ENCODE results near the gene OR8D4. TPM values are rescaled to one million over a fixed set of nuclear protein-coding genes. Genes with fewer than 3 reads are reported as not detected.

The OR8D4 gene
- total RNA-seq, 1 donor from 2014 or later = not detected

Other genes with a start within 250 kb of the OR8D4 start
- 3.3 TPM for gene SCN3B, start 247.5 kb upstream of the OR8D4 start, total RNA-seq
- gene ZNF202, start 160.5 kb upstream of the OR8D4 start, total RNA-seq = 6.2 TPM
- gene OR6X1, start 147.6 kb upstream of the OR8D4 start, total RNA-seq = not detected
- not detected for gene OR6M1, start 95.8 kb upstream of the OR8D4 start, total RNA-seq
- gene TMEM225, start 16.5 kb upstream of the OR8D4 start, total RNA-seq = not detected
- not detected for gene OR4D5, start 37.5 kb downstream of the OR8D4 start, total RNA-seq
- not detected for gene OR6T1, start 41.7 kb downstream of the OR8D4 start, total RNA-seq
- gene OR10S1, start 75.6 kb downstream of the OR8D4 start, total RNA-seq = not detected
- gene OR10G6, start 93.0 kb downstream of the OR8D4 start, total RNA-seq = not detected
- gene OR10G4, start 110.8 kb downstream of the OR8D4 start, total RNA-seq = not detected
- not detected for gene OR10G9, start 120.8 kb downstream of the OR8D4 start, total RNA-seq
- gene OR10G8, start 124.6 kb downstream of the OR8D4 start, total RNA-seq = not detected
- gene OR10G7, start 139.2 kb downstream of the OR8D4 start, total RNA-seq = not detected
- gene VWA5A, start 213.3 kb downstream of the OR8D4 start, total RNA-seq = 4.3 TPM

Measured in cardiac septum (tissue), 1 donor.